ENCODE results near the gene EPSTI1.

GRCh38 chr13:42891591-42891990 lies 100.5 kb downstream of the EPSTI1 start:
- no peak for TF ChIP-seq CTCF (conservative IDR thresholded peaks at IDR 0.05 in 1 of 2, IDR thresholded peaks at IDR 0.05 in 1 of 2; ENCODE audit: extremely low read depth in 1 of 2, insufficient read depth in 1 of 2, low read depth in 1 of 2, low read length in 2 of 2)
- no peak for TF ChIP-seq EZH2 (IDR thresholded peaks at IDR 0.05; ENCODE audit: borderline replicate concordance, low read length)
